T-helper 2 cell (primary cell): Measurements from ENCODE around the gene TAF6.

Source experiments
- DNase-seq, 5 experiments: peaks; one replicate each; pipeline versions ENCODE4 v3.0.0 to v3.0.0-alpha.2; 2012 to 2022

TAF6 gene

DNA sequence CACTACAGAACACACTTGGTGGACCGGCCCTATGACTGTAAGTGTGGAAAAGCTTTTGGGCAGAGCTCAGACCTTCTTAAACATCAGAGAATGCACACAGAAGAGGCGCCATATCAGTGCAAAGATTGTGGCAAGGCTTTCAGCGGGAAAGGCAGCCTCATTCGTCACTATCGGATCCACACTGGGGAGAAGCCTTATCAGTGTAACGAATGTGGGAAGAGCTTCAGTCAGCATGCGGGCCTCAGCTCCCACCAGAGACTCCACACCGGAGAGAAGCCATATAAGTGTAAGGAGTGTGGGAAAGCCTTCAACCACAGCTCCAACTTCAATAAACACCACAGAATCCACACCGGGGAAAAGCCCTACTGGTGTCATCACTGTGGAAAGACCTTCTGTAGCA, 55.0 kb downstream of the TAF6 start:
- DNase-seq, result no peak

GRCh38 chr7:100063376-100063775, 55.8 kb downstream of the TAF6 start:
- no peak for DNase-seq

DNA sequence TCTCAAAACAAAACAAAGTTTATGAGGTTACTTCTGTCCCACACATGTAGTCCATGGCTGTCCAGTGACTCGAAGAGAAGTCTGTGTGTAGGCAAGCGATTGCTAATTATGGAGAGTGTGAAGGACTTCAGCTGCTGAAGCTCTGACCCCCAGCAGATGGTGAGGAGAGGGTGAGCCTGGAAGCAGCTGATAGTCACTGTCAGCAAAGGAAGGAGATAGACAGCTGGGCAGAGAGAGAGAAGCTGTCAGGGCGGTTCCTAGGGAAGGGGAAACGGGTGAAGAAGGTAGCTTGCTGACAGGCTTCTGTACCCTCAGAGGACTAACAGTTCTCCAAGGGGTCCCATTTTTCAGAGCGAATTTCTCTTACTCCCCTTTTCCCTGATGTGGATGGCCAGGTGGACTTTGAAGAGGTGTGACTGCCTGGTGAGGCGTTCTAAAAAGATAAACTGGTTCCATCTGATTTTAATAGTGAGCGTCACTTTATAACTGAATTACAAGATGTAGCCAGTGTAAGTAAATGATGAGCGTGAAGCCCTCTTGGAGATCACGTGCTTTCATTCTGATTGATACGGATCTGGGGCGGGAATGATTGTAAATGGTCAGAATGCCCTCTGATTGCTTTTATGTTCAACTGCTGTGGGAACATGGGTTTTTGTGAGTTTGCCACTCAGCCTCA, 57.5 kb downstream of the TAF6 start:
- DNase-seq, result no peak

DNA sequence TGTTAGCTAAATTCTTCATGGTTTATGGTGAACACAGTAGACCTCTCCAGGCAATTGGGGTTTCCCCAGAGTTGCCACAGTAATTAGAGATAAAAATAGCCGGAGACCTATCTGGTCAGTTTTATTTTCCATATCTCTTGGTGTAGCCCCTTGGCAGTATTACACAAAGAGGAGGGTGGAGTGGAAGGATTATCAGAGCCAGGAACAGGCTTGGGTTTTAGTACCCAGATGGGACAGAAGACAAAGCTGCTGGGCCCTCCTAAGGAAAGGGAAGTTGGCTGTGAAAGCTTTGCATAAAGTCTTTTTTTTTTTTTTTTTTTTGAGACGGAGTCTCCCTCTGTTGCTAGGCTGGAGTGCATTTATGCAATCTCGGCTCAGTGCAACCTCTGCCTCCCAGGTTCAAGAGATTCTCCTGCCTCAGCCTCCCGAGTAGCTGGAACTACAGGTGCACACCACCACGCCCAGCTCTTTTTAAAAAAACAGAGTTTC, 59.9 kb downstream of the TAF6 start:
- DNase-seq, result no peak
